ENCODE measurements around the gene SLC12A4.
"Not testable (repeated sequence)": the region's sequence is repeated elsewhere in the genome, so short reads cannot be mapped to it uniquely, and the experiment has no call there.

Gene SLC12A4

DNA sequence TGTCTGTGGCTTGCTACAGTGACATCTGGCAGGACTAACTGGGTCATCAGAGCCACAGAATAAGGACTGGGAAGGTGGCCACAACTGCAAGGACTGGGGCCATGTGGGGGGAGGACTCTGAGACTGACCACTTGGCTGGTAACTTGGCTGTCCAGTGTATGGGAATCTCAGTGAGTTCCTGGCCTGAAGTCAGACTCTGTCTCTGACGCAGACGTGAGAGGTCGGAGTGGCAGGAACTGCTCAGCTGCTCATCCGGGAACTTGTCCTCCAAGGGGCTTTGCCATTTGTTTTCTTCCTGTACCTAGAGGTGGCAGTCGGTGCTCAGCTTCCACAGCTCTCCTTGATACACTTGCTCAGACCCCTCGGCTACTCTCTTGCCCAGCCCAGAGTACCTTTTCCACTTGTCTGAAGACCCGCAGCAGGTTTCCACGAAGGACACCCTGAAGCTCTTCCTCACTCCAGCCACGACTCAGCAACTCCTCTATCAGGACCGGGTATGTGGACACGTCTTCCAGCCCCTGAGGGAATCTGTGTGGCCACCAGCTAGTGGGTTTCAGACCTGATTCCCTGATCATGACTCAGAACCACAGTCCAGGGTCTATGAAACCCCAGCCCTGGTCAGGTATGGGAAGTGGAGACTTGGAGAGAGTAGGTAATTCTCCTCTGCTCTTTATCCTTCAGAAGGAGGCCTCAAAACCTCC, 19.2 kb upstream of the SLC12A4 start:
- DNase-seq = no peak

DNA sequence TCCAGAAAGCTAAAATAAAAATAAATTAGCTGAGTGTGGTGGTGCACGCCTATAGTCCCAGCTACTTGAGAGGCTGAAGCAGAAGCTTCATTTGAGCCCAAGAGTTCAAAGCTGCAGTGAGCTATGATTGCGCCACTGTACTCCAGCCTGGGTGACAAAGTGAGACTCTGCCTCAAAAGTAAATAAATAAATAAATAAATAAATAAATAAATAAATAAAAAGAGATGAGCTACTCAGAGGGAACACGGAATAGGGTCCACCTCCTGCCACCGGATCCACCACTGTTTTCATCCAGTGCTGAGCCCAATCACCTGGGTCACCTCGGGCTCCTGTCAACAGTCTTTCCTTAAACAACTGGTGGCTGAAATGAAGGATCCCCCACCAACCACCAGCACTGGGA, 18.5 kb upstream of the SLC12A4 start:
- DNase-seq = no peak

DNA sequence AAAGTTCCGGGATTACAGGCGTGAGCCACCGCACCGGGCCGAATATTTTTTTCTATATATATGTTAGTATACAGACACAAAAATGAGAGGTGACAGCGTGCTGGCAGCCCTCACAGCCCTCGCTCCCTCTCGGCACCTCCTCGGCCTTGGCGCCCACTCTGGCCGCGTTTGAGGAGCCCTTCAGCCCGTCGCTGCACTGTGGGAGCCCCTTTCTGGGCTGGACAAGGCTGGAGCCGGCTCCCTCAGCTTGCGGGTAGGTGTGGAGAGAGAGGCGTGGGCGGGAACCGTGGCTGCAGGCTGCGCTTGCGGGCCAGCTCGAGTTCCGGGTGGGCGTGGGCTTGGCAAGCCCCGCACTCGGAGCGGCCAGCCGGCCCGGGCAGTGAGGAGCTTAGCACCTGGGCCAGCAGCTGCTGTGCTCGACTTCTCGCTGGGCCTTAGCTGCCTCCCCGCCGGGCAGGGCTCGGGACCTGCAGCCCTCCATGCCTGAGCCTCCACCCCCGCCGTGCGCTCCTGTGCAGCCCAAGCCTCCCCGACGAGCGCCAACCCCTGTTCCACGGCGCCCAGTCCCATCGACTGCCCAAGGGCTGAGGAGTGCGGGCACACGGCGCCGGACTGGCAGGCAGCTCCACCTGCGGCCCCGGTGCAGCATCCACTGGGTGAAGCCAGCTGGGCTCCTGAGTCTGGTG, 13.7 kb upstream of the SLC12A4 start:
- DNase-seq = no peak

DNA sequence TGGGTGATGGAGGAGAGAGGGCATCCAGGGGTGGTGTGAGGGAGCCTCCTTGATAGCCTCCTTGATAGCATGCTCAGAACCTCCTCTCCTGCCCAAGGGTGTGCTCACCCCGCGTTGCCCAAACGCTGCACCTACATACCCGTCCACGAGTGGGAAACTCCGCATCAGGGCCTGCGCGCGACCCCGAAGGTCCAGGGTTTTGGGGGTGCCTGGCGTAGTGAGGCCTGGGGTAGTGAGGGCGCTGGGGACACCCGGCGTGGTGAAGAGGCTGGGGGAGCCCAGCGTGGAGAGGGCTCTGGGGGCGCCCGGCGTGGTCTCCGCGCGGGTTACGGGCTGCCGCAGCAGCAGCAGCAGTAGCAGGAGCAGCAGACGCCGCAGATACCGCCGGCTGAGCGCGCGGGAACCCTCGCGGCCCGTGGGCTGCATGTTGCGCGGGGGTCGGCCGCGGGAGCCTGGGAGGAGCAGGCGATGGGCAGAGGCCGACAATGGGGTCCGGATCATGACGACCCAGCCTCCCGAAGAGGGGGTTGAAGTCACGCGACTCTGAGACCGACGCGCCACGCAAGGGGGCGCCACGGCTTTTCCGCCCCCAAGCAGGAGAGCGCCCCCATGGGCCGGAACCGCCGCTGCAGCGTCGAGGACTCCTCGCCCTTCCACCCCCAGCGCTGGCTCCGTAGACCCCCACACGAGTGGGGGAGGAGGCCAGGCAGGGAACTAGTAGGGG, 11.7 kb upstream of the SLC12A4 start, which contains the start of gene DPEP3:
Gene DPEP3, minus strand, starts transcription at position 545 of the 724 bp plus-strand sequence. Its CDS starts 119 bp downstream, at position 426.
- DNase-seq = no peak

DNA sequence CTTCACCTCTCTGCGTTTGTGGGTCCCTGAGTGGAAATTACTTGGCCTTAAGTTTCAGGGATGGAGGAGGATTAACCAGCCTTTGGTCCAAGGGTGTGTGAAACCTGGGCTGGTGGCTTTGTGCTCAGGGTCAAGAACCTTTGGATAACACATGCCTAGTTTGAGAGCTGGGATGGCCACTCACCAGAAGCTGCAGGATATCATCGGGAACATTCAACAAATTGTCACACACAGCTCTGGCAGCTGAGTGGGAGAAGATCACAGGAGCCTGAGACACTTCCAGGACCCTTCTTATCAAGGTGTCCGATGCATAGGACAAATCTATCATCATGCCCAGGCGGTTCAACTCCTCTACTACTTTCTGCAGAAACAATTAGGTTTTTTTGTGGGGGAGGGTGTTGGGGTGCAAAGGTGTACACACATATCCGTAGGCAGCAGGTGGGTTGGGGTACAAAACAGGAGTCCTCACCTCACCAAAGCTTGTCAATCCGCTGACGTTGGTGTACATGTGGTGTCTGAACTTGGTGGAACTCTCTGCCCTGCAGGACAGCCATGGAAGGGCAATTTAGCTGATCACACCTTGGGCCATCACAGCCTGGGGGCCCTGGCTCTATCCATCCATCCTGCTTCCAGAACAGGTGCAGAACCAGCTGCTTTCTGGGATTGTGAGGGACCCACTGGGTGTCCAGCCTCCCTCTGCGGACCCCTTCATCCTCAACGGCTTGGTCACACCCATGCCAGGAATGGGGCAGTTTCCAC, 9.2 kb upstream of the SLC12A4 start:
- DNase-seq = no peak

DNA sequence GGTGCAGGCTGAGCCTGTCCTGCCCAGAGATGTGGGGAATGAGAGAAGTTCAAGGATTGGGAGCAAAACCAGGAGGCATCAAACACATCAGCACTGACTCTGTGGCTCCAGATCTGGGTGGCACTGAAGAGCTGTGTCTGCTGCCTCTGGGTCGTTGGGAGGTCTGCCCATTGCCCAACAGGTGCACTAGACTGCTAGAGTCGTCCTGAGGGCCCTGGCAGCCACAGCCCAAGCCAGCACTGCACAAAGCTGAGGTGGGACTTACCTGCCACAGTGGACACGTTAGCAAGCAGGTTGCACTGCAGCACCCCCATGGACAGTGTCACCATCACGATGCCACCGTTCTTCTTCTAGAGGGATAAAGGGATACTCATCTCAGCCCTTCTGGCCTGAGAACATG, 8.6 kb upstream of the SLC12A4 start:
- DNase-seq = no peak

DNA sequence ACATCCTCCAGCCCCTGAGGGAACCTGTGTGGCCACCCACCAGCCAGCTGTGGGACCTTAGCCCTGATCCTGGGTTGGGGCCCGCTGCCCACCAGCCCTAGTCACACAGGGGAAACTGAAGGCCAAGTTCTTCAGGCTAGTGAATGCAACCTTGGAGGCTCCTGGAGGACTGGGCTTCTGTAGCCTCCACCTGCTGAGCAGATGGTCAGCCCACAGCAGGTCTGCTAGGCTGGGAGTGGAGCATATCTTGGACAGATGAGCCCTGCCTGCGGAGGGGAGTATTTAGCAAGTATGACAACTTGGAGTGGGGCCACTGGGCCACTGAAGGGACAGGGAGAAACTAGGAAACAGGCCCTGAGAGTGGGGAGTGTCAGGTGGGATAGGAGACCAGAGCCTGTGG, 7.8 kb upstream of the SLC12A4 start:
- DNase-seq = no peak

DNA sequence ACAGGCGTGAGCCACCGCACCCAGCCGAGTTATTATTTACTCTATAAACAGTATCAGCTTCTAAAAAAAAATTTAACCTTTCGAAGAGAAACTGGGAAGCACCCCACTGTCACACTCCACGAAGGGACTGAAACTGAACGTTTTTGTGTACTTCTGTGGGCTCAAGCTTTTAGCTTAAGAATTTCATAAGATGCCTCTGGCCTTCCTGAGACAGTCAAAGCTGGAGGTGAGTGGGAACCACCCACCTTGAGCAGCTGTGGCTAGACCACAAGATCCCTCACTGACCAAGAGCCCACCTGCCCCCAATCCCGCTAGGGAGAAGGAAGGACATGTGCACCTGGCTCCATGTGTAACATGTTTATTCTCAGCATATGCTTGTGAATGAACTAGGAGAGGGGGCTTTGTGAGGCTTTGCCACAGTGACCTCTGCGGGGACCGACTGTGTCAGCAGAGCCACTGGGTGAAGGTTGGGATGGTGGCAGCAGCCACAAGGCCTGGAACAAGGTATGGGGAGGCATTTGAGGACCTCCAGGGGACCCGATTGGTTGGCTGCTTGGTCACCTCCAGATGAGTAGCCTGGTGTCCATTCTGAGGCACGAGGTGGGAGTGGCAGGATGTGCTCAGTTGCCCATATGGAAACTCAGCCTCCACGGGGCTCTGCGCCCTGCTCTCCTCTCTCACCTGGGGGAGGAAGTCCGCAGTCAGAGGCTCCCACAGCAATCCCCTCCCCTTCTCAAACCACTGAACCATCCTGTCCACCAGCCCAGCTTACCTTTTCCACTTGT, 7.1 kb upstream of the SLC12A4 start:
- DNase-seq = no peak

DNA sequence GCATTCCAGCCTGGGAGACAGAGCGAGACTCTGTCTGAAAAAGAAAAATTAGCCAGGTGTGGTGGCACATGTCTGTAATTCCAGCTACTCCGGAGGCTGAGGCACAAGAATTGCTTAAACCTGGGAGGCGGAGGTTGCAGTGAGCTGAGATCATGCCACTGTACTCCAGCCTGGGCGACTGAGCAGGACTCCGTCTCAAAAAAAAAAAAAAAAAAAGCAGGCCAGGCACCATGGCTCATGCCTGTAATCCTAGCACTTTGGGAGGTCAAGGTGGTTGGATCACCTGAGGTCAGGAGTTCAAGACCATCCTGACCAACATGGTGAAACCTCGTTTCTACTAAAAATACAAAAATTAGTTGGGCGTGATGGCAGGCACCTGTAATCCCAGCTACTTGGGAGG, 3.8 kb upstream of the SLC12A4 start:
- DNase-seq = not testable (repeated sequence)

DNA sequence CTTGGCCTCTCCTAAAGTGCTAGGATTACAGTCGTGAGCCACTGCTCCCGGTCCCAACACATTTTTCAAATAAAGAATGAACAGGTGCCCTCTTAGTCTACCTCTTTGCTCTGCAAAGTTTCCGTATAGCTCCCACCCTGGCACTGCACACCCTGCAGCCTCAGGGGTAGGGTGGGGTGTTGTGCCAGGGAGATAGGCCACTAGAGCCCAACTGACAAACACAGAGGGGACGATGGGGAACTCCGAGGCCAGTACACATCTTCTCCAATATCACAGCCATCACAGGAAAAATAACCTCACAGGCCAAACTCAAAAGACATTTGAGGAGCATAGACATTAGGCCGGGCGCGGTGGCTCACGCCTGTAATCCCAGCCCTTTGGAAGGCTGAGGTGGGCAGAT, 2.7 kb upstream of the SLC12A4 start:
- no peak for DNase-seq

DNA sequence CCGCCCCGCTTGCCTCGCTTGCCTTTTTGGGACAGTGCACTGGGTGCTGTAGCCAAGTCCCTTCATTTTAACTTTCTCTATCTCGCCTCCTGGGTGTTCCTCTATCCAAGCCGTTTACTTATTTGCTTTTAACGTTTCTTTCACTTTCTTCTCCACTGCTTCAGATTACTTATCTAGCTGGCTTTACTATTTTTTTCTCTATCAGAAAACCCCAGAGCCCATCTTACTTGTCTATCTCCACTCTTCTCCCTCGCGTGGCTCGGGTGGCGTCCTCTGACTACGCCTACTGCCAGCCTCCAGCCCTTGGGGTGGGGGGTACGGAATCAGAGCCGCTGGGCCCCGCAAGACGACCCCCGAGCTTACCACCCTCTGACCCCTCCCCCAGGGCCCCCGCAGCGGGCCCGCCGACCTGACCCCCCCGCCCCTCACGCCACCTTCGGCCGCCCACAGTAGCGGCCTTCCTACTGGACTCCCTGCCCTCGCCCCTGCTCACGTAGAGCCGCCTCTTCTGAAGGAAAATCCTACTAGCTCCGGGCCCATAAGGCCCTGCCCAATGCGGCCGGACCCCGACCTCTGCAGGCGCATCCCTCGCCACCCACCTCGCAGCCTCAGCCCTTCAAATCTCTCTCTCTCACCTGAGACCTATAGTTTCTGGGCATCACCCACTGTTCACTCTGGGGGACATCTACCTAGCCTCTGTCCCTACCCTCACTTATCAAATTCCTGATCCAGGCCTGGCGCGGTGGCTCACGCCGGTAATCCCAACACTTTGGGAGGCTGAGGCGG, 1.0 kb upstream of the SLC12A4 start:
- no peak for DNase-seq

DNA sequence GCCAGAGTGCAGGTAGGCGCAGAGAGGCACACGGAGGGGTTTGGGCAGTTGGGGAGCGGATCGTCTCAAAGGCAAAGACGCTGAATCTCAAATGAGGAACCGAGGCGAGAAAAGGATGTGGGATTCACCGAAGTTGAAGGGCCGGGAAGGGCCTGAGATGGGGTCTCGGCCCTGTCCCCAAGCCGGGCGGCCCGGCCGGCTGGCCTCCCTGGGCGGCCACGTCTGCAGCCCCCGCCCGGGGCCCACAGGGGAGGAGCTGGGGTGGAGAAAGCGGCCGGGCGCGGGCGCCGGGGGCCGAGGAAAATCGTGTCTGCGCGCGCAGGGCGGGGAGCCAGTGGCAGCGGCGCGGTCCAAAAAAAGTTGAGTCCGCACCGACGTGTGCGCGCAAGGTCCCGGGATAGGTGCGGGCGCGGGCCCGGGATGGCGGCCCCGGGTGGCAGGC, 458 bp downstream of the SLC12A4 start:
- peak; percentile 44 for DNase-seq

DNA sequence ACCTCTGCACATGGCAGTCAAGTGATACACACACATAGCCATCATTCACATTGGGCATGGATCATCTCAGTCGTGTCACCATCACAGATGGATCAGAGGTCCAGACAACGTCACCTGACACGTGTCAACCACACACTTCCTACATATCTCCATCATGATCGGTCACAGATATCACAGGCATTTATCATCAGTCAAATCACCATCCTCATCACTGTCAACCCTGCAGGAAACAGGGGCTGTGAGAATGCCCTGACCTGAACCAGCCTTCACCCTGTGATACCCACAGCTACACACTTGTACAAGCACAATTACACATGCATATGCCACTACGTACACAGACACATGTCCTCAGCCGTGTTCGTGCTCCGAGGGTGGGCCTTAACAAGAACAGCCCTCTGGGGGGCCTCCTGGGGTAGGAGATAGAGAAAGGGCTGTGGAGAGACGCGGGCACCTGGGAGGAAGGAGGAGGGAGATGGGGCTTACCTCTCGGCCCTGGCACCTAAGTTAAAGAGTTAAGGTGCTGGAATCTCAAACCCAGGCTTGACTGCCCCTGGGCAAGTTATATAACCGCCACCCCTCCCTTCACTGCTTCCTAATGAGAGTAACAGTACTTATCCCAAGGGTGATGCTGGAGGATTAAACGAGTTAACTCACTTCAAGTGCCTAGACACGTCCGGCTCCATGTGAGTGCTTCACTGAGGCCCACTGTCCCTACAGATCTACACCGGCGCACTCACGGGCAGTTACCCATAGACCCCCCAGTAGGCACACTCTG, 1.1 kb downstream of the SLC12A4 start:
- peak; percentile 28 for DNase-seq

DNA sequence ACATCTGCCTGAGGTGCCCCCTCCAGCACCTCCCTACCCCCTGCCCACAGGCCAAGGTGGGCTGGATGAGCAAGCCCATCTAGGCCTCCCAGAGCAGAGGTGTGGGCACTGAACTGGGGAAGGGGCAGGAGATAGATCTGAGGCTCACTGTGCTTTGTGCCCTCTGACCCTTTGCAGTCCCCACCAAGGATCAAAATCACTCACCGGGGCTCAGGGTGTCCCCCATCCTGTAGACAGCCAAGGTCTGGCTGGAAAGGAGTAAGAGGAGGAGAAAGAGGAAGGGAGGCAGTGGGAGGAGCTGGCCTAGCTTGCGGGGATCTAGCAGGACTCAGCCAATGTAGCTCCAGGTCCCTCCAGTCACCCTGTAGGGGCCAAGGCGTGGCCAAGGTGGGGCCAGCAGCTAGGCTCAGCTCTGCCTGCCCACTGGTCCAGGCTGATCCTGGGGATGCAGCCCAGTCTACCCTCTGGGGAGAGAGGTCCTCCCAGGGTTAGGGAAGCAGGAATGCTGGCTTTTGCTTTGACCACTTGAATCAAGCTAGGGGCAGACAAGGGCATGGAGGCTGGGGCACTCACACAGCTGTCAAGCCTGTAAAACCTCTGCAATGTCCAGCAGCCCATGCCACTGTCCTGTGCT, 1.8 kb downstream of the SLC12A4 start:
- DNase-seq = no peak

DNA sequence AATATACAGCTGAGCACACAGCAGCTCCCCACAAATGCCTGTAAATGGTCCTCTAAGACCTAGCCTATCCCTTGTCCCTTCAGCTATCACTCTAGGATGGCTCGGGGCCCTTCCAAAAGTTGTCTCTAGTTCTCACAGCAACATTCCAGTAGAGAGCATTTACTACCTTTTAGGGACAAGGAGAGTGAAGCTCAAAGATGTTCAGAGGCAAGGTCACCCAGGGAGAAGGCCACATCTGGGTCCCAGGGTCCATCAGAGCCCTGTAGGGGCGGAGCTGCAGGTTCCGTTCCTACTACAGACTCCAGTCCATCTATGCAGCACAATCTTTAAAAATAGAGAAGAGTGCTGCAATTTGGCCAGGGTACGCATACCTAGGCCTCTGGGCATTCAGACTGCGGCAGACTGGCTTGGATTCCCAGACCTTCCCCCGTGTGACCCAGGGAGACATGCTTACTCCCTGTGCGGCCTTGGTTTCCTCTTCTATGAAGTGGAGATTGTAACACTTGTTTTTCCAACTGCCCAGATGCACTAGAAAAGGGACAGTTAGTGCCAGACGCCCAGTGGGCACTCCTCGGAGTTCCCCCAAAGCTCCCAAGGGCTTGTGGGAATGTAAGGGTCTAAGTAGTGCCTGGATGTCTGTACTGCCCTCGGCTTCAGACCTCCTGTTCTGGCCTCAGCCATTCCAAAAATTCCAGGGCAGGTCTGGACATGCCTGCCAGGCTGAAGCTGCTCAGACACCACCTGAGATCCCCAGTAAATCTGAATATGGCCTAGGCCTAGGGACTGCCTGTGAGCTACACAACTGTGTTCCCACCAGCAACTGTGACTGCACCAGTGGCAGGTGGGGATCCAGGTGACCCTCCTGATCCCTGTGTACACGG, 2.5 kb downstream of the SLC12A4 start:
- DNase-seq = no peak

DNA sequence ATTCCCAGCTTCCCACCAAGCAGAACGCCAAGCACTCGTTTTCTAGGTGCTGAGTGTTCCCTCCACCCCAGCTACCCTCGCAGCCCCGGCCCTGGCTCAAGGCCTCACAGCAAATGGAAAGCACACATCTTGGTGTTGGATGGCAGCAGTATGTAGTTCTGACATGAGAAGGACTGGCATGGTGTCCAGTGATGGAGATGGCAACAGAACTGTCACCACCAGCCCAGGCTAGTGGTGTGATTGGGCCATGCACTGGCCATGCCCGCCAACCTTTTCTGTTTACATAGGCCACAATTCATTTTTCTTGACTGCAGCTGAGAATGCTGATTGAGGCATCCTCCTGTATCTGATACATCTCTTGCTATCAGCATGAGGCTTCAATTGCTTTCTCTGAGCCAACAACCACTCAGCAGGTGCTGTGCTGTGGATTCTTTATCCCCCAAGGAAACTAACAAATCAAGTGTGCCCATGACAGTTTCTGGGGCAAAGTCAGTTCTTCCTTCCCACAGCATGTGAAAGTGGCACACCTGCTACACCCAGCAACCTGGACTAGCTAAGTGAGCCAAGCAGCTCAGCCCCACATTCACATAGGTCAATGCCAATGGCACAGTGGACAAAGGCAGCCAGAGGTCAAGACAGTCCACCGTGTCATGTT, 3.8 kb downstream of the SLC12A4 start:
- no peak for DNase-seq

DNA sequence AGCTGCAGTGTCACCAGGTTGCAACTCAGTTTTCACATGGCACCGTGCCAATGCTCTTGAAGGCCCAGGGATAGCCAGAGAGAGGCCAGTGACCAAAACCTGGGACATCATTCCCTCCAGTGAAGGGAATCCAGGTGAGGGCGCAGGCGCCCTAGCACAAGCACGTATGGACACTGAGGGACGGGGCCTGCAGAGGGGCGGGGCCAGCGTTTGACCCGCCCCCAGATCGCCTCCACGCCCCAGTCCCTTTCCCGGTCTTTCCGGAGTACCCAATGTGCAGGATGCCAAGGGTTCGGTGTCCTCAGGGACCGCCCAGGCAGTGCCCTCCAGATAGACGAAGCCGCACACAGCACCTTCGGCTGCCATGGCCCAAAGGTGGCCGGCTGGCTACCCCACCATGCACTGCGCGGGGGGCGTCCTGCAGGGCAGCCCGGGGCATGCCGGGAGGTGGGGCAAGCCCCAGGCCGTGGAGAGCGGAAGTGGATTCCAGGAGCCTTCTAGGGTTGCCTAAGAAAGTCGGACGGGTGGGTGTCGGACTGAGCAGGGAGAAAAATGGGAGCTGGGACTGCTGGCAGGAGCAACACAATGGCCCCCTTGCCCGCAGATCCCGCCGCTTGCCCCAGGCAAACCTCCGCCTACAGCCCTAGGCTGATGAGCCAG, 4.6 kb downstream of the SLC12A4 start:
- no peak for DNase-seq

DNA sequence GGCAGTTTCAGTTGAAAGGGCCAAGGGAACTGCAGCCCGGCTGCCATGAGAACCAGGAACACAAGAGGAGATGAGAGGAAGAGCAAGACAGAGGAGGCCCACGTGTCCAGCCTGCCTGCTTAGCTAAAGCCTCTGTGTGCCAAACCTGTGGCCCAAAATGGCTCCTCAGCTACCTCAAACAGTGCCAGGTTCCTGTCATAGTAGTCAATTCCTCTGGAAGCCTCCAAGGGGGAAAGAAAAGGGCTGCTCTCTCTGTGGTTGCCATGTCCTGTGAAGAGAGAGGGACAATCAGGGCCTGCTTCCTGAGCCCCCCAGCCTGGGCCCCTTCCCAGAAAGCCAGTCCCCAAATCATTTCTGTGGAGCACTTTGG, 5.2 kb downstream of the SLC12A4 start:
- DNase-seq = no peak
